ENCODE results near the gene MSANTD2. TPM values are rescaled to one million over a fixed set of nuclear protein-coding genes. Genes with fewer than 3 reads are reported as not detected.

The MSANTD2 gene
- total RNA-seq, 1 donor from 2014 or later, result 22.8 TPM

Other genes starting within 250 kb of the MSANTD2 start
- not detected for gene OR8A1, start 230.4 kb downstream of the MSANTD2 start, total RNA-seq (ENCODE audit: unreplicated experiment)
- not detected for gene PANX3, start 189.0 kb downstream of the MSANTD2 start, total RNA-seq (ENCODE audit: unreplicated experiment)
- 35.3 TPM for gene TBRG1, start 177.5 kb downstream of the MSANTD2 start, total RNA-seq (ENCODE audit: unreplicated experiment)
- gene SIAE, start 126.7 kb downstream of the MSANTD2 start, total RNA-seq (ENCODE audit: unreplicated experiment), result 4.5 TPM
- 4.6 TPM for gene SPA17, start 126.5 kb downstream of the MSANTD2 start, total RNA-seq (ENCODE audit: unreplicated experiment)
- 28.9 TPM for gene NRGN, start 60.5 kb downstream of the MSANTD2 start, total RNA-seq (ENCODE audit: unreplicated experiment)
- gene VSIG2, start 48.2 kb downstream of the MSANTD2 start, total RNA-seq (ENCODE audit: unreplicated experiment), result not detected
- 0.54 TPM for gene ESAM, start 38.1 kb downstream of the MSANTD2 start, total RNA-seq (ENCODE audit: unreplicated experiment)
- gene ROBO3, start 65.0 kb upstream of the MSANTD2 start, total RNA-seq (ENCODE audit: unreplicated experiment), result 5.9 TPM
- gene ROBO4, start 97.5 kb upstream of the MSANTD2 start, total RNA-seq (ENCODE audit: unreplicated experiment), result not detected
- not detected for gene HEPN1, start 118.8 kb upstream of the MSANTD2 start, total RNA-seq (ENCODE audit: unreplicated experiment)
- gene HEPACAM, start 135.6 kb upstream of the MSANTD2 start, total RNA-seq (ENCODE audit: unreplicated experiment), result not detected
- 2.8 TPM for gene CCDC15, start 153.8 kb upstream of the MSANTD2 start, total RNA-seq (ENCODE audit: unreplicated experiment)

All from glutamatergic neuron (in vitro differentiated cells).